Measurements from ENCODE around the gene MED23.

MED23 gene

GRCh38 chr6:131640576-131640975 is 12.5 kb upstream of the MED23 start:
- DNase-seq = no peak

- DNase-seq = no peak
Measured at GRCh38 chr6:131640100-131640499, 12.1 kb upstream of the MED23 start.

GRCh38 chr6:131638013-131638412 is 10.0 kb upstream of the MED23 start:
- no peak for DNase-seq

- no peak for DNase-seq
Measured at GRCh38 chr6:131636880-131637792, 9.1 kb upstream of the MED23 start, which contains the start of gene ENPP3. Gene ENPP3 (plus strand): TSS chr6:131637302. CDS start chr6:131637385, 83 bp downstream.

GRCh38 chr6:131635384-131636340 is 7.6 kb upstream of the MED23 start:
- no peak for DNase-seq

GRCh38 chr6:131631625-131632289 is 3.7 kb upstream of the MED23 start:
- no peak for DNase-seq

DNA sequence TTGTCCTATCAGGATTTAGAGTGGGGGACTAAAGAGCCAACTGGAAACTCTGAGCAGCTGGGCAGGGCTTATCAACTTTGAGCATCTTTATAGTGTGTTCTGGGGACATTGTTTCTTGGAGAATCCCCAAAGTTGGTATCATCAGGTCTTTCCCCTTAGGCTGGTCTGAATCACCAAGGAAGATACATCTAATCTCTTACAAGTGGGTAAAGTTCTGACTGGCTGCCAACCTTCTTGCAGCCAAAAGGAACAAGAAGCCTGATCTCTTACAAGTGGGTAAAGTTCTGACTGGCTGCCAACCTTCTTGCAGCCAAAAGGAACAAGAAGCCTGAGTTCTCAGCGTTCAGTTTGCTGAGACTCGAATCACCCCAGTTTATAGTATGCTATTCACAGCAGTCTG is 1.6 kb upstream of the MED23 start:
- no peak for DNase-seq

- DNase-seq = no peak
Measured at GRCh38 chr6:131628726-131629125, 684 bp upstream of the MED23 start.

DNA sequence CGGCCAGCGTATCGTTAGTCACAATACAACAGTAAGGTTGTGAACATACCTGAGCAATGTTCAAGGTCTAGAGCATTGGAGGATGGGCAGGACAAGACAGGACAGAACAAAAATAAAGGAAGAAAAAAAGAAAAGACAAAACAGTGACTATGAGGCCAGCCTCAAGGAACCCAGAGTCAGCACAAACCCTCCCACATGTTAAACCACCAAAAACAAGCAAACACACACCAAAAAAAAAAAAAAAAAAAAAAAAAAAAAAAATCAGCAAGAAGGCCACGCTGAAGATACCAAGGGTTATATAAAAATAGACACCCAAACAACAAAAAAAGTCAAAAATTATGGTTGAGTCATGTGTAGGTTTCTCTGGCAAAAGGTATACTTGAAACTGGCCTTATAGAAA is 12.8 kb downstream of the MED23 start:
- no peak for DNase-seq

DNA sequence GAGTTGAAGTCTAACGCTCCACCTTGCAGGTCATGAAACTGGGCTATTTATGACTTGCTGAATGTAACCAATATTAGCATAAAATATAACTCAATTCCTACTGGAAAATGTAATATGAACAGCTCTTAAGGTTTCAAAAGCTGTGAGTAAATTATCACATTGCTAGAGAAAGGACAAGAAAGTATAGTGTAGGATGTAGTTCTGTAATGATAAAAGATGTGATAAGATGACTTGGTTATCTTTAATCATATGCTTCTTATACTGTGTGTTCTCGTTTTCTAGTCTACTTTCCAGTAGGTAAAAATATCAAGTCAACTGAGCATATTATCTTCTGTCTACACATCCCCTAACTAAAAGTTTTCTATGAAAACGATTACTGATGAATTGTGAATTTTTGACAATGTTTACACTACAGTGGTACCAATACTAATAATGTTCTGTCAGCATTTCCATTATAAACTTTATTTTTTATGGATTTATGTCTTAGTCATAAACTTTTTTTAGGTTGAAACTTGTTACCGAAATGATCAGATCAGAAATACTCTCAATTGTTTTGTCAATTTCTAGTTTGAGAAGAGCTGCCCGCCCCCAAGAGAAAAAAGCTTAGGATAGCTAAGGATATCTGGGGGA is 14.6 kb downstream of the MED23 start:
- no peak for DNase-seq

DNA sequence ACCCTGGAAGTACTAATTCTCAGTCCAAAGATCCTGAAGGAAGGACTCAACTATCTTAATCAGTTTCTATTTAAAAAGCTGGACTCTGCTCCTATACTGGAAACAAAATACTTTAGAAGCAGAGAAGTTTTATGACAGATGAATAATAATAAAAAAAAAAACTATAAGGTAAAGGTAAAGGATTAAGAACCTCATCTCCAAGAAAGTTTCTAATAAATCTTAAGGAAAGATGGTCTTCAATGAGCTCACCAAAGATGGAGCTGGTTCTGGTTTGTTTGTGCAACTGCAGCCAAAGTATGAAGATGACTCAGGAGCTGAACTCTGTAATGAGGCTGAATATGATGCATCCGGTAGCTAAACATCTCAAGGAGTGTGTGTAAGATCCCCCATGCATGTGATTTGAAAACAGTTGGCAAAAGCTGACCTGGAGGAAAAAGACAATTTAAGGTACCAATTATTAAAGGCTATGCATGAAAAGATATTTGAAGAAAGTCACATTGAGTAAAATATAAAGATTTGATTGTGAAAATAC is 25.2 kb downstream of the MED23 start:
- no peak for DNase-seq

DNA sequence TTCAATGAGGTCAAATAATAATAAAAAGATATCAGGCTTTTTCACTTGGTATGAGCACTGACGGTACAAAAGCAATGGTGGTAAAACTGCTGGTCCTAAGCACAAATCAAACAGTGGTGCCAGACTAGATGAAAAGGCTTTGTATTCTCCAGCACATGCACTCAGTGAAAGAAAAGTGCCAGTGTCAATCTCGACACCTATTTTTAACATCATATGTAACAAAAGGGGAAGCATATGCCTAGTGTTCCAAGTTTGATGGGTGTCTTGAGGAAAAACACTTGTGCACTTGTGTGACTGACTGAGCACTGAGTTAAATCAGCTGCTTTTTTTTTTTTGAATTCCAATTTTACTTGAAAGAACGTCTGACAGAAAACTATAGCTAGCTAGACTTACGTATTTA is 27.3 kb downstream of the MED23 start:
- DNase-seq = no peak

DNA sequence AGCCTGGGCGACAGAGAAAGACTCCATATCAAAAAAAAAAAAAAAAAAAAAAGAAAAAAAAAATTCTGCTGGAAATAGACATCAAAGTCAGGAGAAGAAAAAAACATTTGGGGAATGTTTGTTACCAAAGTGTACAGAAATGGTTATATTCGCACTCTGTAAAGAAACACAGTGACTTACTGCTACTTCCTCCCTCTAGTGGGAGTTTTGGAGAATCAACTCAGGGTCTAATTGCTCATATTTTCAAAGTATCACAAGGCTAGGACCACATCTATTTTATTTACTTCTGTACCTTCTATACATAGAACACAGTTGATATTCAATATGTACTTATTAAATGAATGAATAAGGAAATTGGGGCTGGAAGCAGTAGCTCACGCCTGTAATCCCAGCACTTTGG is 30.6 kb downstream of the MED23 start:
- DNase-seq = no peak

GRCh38 chr6:131594074-131594473 is 34.0 kb downstream of the MED23 start:
- no peak for DNase-seq

GRCh38 chr6:131592935-131593334 is 35.1 kb downstream of the MED23 start:
- no peak for DNase-seq

DNA sequence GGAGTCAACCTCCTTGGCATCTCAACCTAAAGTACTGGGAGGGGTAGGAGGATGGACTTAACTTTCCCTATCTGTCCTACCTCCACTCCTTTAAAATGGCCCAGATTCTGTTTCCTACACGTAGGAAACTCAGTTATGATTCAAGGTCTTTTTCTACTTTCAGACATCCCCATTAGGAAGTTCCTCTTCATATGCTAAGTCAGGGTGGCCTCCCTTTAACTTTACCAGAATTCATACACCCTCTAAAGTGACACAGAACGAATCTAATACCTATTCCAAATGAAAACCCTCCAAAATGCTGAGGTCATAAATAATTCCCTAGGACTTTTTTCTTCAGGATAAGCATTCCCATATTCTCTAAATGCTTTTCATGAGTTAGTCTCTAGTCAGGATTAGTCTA is 39.4 kb downstream of the MED23 start:
- DNase-seq = no peak

GRCh38 chr6:131587909-131588308 is 40.1 kb downstream of the MED23 start:
- no peak for DNase-seq

DNA sequence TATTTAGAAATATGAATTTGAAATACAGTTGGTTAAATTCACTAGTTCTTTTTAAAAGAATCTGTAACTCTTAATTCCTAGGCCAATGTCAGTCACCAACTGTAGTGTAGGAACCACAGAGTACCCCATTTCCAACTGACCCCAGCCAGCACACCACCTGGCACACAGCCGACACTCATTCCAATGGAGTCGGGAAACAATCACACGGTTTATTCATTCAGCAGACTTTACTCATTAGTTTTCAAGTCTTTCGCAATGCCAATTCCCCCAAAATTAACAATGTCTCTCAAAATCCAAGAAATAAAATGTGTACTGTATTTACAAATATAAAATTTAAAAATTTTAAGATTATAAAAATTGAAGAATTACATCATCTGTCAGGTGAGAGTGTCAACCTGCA is 41.5 kb downstream of the MED23 start:
- no peak for DNase-seq

- DNase-seq = no peak
Measured at GRCh38 chr6:131581523-131581922, 46.5 kb downstream of the MED23 start.

DNA sequence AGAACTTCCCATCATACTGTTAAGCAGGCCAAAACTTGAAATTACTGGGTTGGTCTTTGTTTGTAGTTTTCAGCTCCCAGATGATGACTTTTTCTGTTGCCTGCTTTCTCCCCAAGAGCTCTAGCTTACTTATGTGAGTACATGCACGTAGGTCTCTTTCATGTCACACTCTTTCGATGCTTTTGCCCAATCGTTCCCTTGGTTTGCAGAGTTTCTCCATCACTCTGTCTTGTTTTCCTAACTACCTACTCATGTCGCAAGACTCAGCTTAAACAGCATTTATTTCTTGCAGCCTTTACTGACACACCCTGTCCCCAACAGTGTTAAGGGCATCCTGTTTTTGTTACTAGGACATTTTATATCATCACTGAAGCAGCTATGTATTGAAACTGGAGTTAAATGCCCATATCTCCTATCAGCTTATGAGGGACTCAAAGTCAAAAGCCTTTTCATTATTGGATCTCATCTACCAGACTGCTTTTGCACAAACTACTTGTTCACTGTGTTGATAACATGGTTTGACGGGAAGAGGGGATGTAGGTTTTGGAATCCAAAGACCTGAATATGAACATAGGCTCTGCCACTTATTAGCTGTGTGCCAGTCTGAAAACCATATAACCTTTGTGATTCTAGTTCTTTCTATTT is 52.1 kb downstream of the MED23 start:
- no peak for DNase-seq

- DNase-seq = no peak
Measured at GRCh38 chr6:131574686-131575085, 53.4 kb downstream of the MED23 start.

DNA sequence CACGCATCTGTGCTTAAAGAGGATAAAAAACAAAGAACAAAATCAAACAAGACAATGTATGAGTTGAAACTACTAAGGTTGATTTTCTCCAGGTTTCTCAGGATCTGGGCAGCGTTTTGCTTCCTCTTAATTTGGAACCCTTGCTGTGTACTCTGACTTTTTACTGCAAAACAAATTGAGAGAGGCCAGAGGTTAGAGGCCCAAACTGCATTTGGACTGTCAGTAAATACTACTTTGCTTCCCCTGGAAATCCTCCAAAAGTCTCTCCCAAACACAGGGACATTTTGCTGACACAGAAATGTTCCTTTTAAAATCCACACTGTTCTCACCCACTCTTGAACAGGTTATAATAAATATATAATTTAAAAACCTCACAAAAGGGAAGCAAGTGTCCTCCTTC is 53.9 kb downstream of the MED23 start:
- no peak for DNase-seq
